GM21529 (cell line): ENCODE measurements around the gene STX11.

Experiments
- ATAC-seq: cut with Tn5 transposase; IDR thresholded peaks from one replicate; pipeline ENCODE4 v1.9.1; 2021; ENCODE audit not compliant: unreplicated experiment

The STX11 gene

GRCh38 chr6:144140867-144141266 is 9.4 kb upstream of the STX11 start:
- ATAC-seq = peak; percentile 89

- no peak for ATAC-seq
Measured at GRCh38 chr6:144141470-144141869, 8.8 kb upstream of the STX11 start.

- no peak for ATAC-seq
Measured at GRCh38 chr6:144143106-144143505, 7.2 kb upstream of the STX11 start.

GRCh38 chr6:144143878-144144277 is 6.4 kb upstream of the STX11 start:
- no peak for ATAC-seq

GRCh38 chr6:144144996-144145395 is 5.3 kb upstream of the STX11 start:
- ATAC-seq = no peak

GRCh38 chr6:144145541-144145940 is 4.8 kb upstream of the STX11 start:
- no peak for ATAC-seq

- ATAC-seq = no peak
Measured at GRCh38 chr6:144148886-144149285, 1.4 kb upstream of the STX11 start.

GRCh38 chr6:144149558-144149893 is 791 bp upstream of the STX11 start:
- no peak for ATAC-seq

GRCh38 chr6:144150710-144151657 is 667 bp downstream of the STX11 start:
- ATAC-seq = peak; percentile 50

GRCh38 chr6:144152334-144152900 is 2.1 kb downstream of the STX11 start:
- no peak for ATAC-seq

GRCh38 chr6:144153260-144153659 is 2.9 kb downstream of the STX11 start:
- ATAC-seq = peak; percentile 12

GRCh38 chr6:144153971-144154370 is 3.7 kb downstream of the STX11 start:
- no peak for ATAC-seq

- peak; percentile 67 for ATAC-seq
Measured at GRCh38 chr6:144155529-144155928, 5.2 kb downstream of the STX11 start.

- ATAC-seq = no peak
Measured at GRCh38 chr6:144156338-144156737, 6.0 kb downstream of the STX11 start.

- ATAC-seq = no peak
Measured at GRCh38 chr6:144156991-144157390, 6.7 kb downstream of the STX11 start.

- ATAC-seq = no peak
Measured at GRCh38 chr6:144158133-144158532, 7.8 kb downstream of the STX11 start.

GRCh38 chr6:144159223-144159622 is 8.9 kb downstream of the STX11 start:
- no peak for ATAC-seq

- no peak for ATAC-seq
Measured at GRCh38 chr6:144159742-144160141, 9.4 kb downstream of the STX11 start.

GRCh38 chr6:144160431-144161005 is 10.2 kb downstream of the STX11 start:
- ATAC-seq = no peak

- ATAC-seq = no peak
Measured at GRCh38 chr6:144161975-144162374, 11.7 kb downstream of the STX11 start.

GRCh38 chr6:144162977-144163376 is 12.7 kb downstream of the STX11 start:
- ATAC-seq = peak; percentile 86

- no peak for ATAC-seq
Measured at GRCh38 chr6:144165784-144166183, 15.5 kb downstream of the STX11 start.
